Muscle layer of duodenum (tissue), 2 donors: Measurements from ENCODE around the gene C7.
"Not testable (repeated sequence)": the region's sequence is repeated elsewhere in the genome, so short reads cannot be mapped to it uniquely, and the experiment has no call there.

ENCODE experiments used
- H3K27ac ChIP-seq: one replicate; pipeline ENCODE4 v1.7.0; 2013; ENCODE audit warnings: mild to moderate bottlenecking, low read length
- H3K27me3 ChIP-seq: one replicate; pipeline ENCODE4 v1.7.0; 2013; ENCODE audit warnings: low read depth, mild to moderate bottlenecking, control low read depth, low read length
- H3K36me3 ChIP-seq, 2 donors: one replicate each; pipeline ENCODE4 v1.7.0; 2013; ENCODE audit warnings: low read length in 2 of 2, control low read depth in 1 of 2, mild to moderate bottlenecking in 1 of 2; ENCODE audit not compliant: insufficient read depth in 2 of 2, control insufficient read depth in 1 of 2
- H3K4me1 ChIP-seq, 2 donors: one replicate each; pipeline ENCODE4 v1.7.0; 2013; ENCODE audit warnings: low read length in 2 of 2, mild to moderate bottlenecking in 2 of 2, control low read depth in 1 of 2, moderate library complexity in 1 of 2; ENCODE audit not compliant: insufficient read depth in 2 of 2, control insufficient read depth in 1 of 2
- H3K4me3 ChIP-seq, 2 donors: one replicate each; pipeline ENCODE4 v1.7.0; 2013; ENCODE audit warnings: low read length in 2 of 2, low read depth in 1 of 2, mild to moderate bottlenecking in 1 of 2
- H3K9me3 ChIP-seq, 2 donors: one replicate each; pipeline ENCODE4 v1.7.0; 2013; ENCODE audit warnings: low read length in 2 of 2, control low read depth in 1 of 2, mild to moderate bottlenecking in 1 of 2; ENCODE audit not compliant: control insufficient read depth in 1 of 2
- donor health status: healthy.

Gene C7

GRCh38 chr5:40882291-40882690 is 27.0 kb upstream of the C7 start:
- no peaks in the 10 kb centered on the region for H3K9me3 ChIP-seq
- no peaks in the 10 kb centered on the region for H3K36me3 ChIP-seq
- H3K27ac ChIP-seq, result no peak overlapping the region
- no peaks in the 10 kb centered on the region for H3K4me1 ChIP-seq
- no peak overlapping the region for H3K4me3 ChIP-seq
- no peaks in the 10 kb centered on the region for H3K27me3 ChIP-seq

GRCh38 chr5:40883051-40883450 is 26.2 kb upstream of the C7 start:
- not testable (repeated sequence) for H3K9me3 ChIP-seq, H3K27ac ChIP-seq, H3K36me3 ChIP-seq, H3K4me3 ChIP-seq, H3K4me1 ChIP-seq, H3K27me3 ChIP-seq

GRCh38 chr5:40895440-40896425 is 13.6 kb upstream of the C7 start:
- H3K4me3 ChIP-seq, H3K36me3 ChIP-seq, H3K4me1 ChIP-seq, H3K9me3 ChIP-seq, H3K27me3 ChIP-seq, H3K27ac ChIP-seq: not testable (repeated sequence)

- Histone ChIP-seq H3K36me3 (no peaks in the 10 kb centered on the region), H3K9me3 (no peaks in the 10 kb centered on the region), H3K4me1 (peaks cover 0 to 5% of the 10 kb centered on the region in 2 donors), H3K27ac (no peak overlapping the region), H3K4me3 (no peak overlapping the region), H3K27me3 (no peaks in the 10 kb centered on the region)
Observed at GRCh38 chr5:40904205-40904993, 4.9 kb upstream of the C7 start.

- no peak overlapping the region for H3K27ac ChIP-seq
Observed at GRCh38 chr5:40904994-40905306, 4.3 kb upstream of the C7 start.

GRCh38 chr5:40906351-40906751 is 2.9 kb upstream of the C7 start:
- no peaks in the 10 kb centered on the region for H3K27me3 ChIP-seq
- H3K4me1 ChIP-seq, result peaks cover 0 to 5% of the 10 kb centered on the region in 2 donors
- H3K4me3 ChIP-seq, result no peak overlapping the region
- no peak overlapping the region for H3K27ac ChIP-seq
- no peaks in the 10 kb centered on the region for H3K9me3 ChIP-seq
- H3K36me3 ChIP-seq, result no peaks in the 10 kb centered on the region

More at GRCh38 chr5:40904994-40905306, 4.3 kb upstream of the C7 start:
- no peaks in the 10 kb centered on the region for H3K36me3 ChIP-seq
- no peak overlapping the region for H3K4me3 ChIP-seq
- H3K4me1 ChIP-seq, result peaks cover 0 to 5% of the 10 kb centered on the region in 2 donors
- no peaks in the 10 kb centered on the region for H3K27me3 ChIP-seq
- no peaks in the 10 kb centered on the region for H3K9me3 ChIP-seq

- Histone ChIP-seq H3K9me3 (no peaks in the 10 kb centered on the region), H3K27me3 (no peaks in the 10 kb centered on the region), H3K4me1 (peaks cover 0 to 5% of the 10 kb centered on the region in 2 donors), H3K4me3 (peak overlapping the region; percentile 14 to 56), H3K27ac (peak overlapping the region; percentile 65), H3K36me3 (no peaks in the 10 kb centered on the region)
Observed at GRCh38 chr5:40909723-40910122, 426 bp downstream of the C7 start.

GRCh38 chr5:40911266-40911665 is 2.0 kb downstream of the C7 start:
- Histone ChIP-seq H3K4me3 (peak overlapping the region; percentile 26 to 50), H3K27me3 (no peaks in the 10 kb centered on the region), H3K4me1 (no peaks in the 10 kb centered on the region), H3K9me3 (no peaks in the 10 kb centered on the region), H3K27ac (no peak overlapping the region), H3K36me3 (no peaks in the 10 kb centered on the region)

- Histone ChIP-seq H3K36me3 (no peaks in the 10 kb centered on the region), H3K27ac (peak overlapping the region; percentile 40), H3K9me3 (no peaks in the 10 kb centered on the region), H3K4me1 (no peaks in the 10 kb centered on the region), H3K4me3 (peak overlapping the region; percentile 42), H3K27me3 (no peaks in the 10 kb centered on the region)
Observed at GRCh38 chr5:40914835-40915234, 5.5 kb downstream of the C7 start.

GRCh38 chr5:40915341-40915926 is 6.1 kb downstream of the C7 start:
- peak overlapping the region; percentile 42 for H3K4me3 ChIP-seq
- H3K4me1 ChIP-seq, result no peaks in the 10 kb centered on the region
- no peaks in the 10 kb centered on the region for H3K36me3 ChIP-seq
- no peaks in the 10 kb centered on the region for H3K9me3 ChIP-seq
- H3K27ac ChIP-seq, result peak overlapping the region; percentile 40
- no peaks in the 10 kb centered on the region for H3K27me3 ChIP-seq

GRCh38 chr5:40916226-40916625 is 6.9 kb downstream of the C7 start:
- no peaks in the 10 kb centered on the region for H3K4me1 ChIP-seq
- H3K9me3 ChIP-seq, result no peaks in the 10 kb centered on the region
- H3K27me3 ChIP-seq, result no peaks in the 10 kb centered on the region
- H3K27ac ChIP-seq, result no peak overlapping the region
- no peak overlapping the region for H3K4me3 ChIP-seq
- H3K36me3 ChIP-seq, result no peaks in the 10 kb centered on the region
